WTC11 (cell line): Measurements from ENCODE around the gene OTUD7B. TPM values are rescaled to one million over a fixed set of nuclear protein-coding genes. Genes with fewer than 3 reads are reported as not detected.

Experiments
- ATAC-seq: fragments of 200-7000 bp; cut with Tn5 transposase; 2 replicates; pipeline ENCODE4 v1.10.0; 2021; ENCODE audit warnings: mild to moderate bottlenecking, moderate library complexity
- CTCF ChIA-PET: fragments of 300-600 bp; sonication (Branson Sonifier 250); formaldehyde crosslinking; loops from one replicate; lab custom pipeline; 2021; ENCODE audit warnings: antibody characterized with exemption; lab: Charles Lee
- POLR2A ChIA-PET: fragments of 350-600 bp; sonication (Branson Sonifier 250); formaldehyde crosslinking; loops from one replicate; lab custom pipeline; 2021; ENCODE audit warnings: antibody characterized with exemption; lab: Charles Lee
- DNase-seq: peaks from one replicate; pipeline ENCODE4 v3.0.0; 2021; ENCODE audit warnings: low spot score
- H3K27ac Mint-ChIP-seq: 2 replicates; pipeline ENCODE4 v1.8.0; 2021; ENCODE audit warnings: mixed read lengths
- H3K27me3 Mint-ChIP-seq: 2 replicates; pipeline ENCODE4 v1.8.0; 2021; ENCODE audit warnings: low read depth, mild to moderate bottlenecking, moderate library complexity, mixed read lengths
- H3K36me3 Mint-ChIP-seq: 2 replicates; pipeline ENCODE4 v1.8.0; 2021; ENCODE audit warnings: mixed read lengths
- H3K4me1 Mint-ChIP-seq: 2 replicates; pipeline ENCODE4 v1.8.0; 2022; ENCODE audit warnings: mixed read lengths
- H3K4me3 Mint-ChIP-seq: 2 replicates; pipeline ENCODE4 v1.8.0; 2021; ENCODE audit warnings: mild to moderate bottlenecking, moderate library complexity, mixed read lengths
- H3K9me3 Mint-ChIP-seq: 2 replicates; pipeline ENCODE4 v1.8.0; 2021; ENCODE audit warnings: mixed read lengths
- CBFB ChIP-seq: sonication (generic); formaldehyde crosslinking; IDR thresholded peaks from 2 replicates; pipeline ENCODE4 v1.8.1; 2022; ENCODE audit warnings: mild to moderate bottlenecking, low read depth, missing genetic modification reagents
- GABPB1 ChIP-seq: sonication (generic); formaldehyde crosslinking; IDR thresholded peaks from 2 replicates; pipeline ENCODE4 v1.8.1; 2023; ENCODE audit warnings: mild to moderate bottlenecking, missing genetic modification reagents
- GRHL2 ChIP-seq: fragments of 250-450 bp; sonication (Bioruptor Pico); IDR thresholded peaks from 2 replicates; pipeline ENCODE4 v1.8.0; 2022; ENCODE audit warnings: mild to moderate bottlenecking, moderate library complexity; ENCODE audit not compliant: insufficient replicate concordance, severe bottlenecking
- IRF2 ChIP-seq: sonication (generic); formaldehyde crosslinking; IDR thresholded peaks from 2 replicates; pipeline ENCODE4 v1.8.0; 2022; ENCODE audit warnings: low read depth, missing genetic modification reagents, borderline replicate concordance
- NFATC4 ChIP-seq: fragments of 250-450 bp; sonication (Bioruptor Pico); IDR thresholded peaks from 2 replicates; pipeline ENCODE4 v1.9.0; 2021; ENCODE audit warnings: mild to moderate bottlenecking
- NR1H2 ChIP-seq: sonication (generic); formaldehyde crosslinking; IDR thresholded peaks from 2 replicates; pipeline ENCODE4 v1.9.0; 2021; ENCODE audit warnings: mild to moderate bottlenecking, moderate library complexity, missing genetic modification reagents
- OVOL2 ChIP-seq: fragments of 250-450 bp; sonication (Bioruptor Pico); IDR thresholded peaks from 2 replicates; pipeline ENCODE4 v1.9.0; 2021; ENCODE audit warnings: mild to moderate bottlenecking, borderline replicate concordance
- SMAD3 ChIP-seq: sonication (generic); formaldehyde crosslinking; IDR thresholded peaks from 2 replicates; pipeline ENCODE4 v1.8.0; 2022; ENCODE audit warnings: missing genetic modification reagents, mild to moderate bottlenecking, borderline replicate concordance
- SOX15 ChIP-seq: fragments of 250-450 bp; sonication (Bioruptor Pico); IDR thresholded peaks from 2 replicates; pipeline ENCODE4 v1.9.0; 2021; ENCODE audit warnings: mild to moderate bottlenecking
- SP1 ChIP-seq: sonication (generic); formaldehyde crosslinking; conservative IDR thresholded peaks from 2 replicates; pipeline ENCODE4 v1.8.1; 2022; ENCODE audit warnings: missing genetic modification reagents
- TEAD1 ChIP-seq: sonication (generic); formaldehyde crosslinking; IDR thresholded peaks from 2 replicates; pipeline ENCODE4 v1.8.0; 2022; ENCODE audit warnings: mild to moderate bottlenecking, missing genetic modification reagents
- TP53 ChIP-seq: sonication (generic); formaldehyde crosslinking; IDR thresholded peaks from 2 replicates; pipeline ENCODE4 v1.8.1; 2023; ENCODE audit warnings: mild to moderate bottlenecking, missing genetic modification reagents
- ZBTB21 ChIP-seq: sonication (generic); formaldehyde crosslinking; IDR thresholded peaks from 2 replicates; pipeline ENCODE4 v1.8.1; 2023; ENCODE audit warnings: mild to moderate bottlenecking, missing genetic modification reagents, borderline replicate concordance
- ZNF396 ChIP-seq: fragments of 250-450 bp; sonication (Bioruptor Pico); IDR thresholded peaks from 2 replicates; pipeline ENCODE4 v1.8.0; 2021; ENCODE audit warnings: mild to moderate bottlenecking, moderate library complexity, borderline replicate concordance
- ZNF423 ChIP-seq: fragments of 250-450 bp; sonication (Bioruptor Pico); IDR thresholded peaks from 2 replicates; pipeline ENCODE4 v2.1.2; 2022; ENCODE audit warnings: mild to moderate bottlenecking, moderate library complexity
- total RNA-seq: library from RNA; stranded (reverse); gene quantifications from 3 replicates; pipeline ENCODE4 v1.2.3, GENCODE V29; 2021
- TF ChIP-seq, protein P1 (sequence below): sonication (generic); formaldehyde crosslinking; IDR thresholded peaks from 2 replicates; pipeline ENCODE4 v1.8.1; 2023; ENCODE audit warnings: mild to moderate bottlenecking, missing genetic modification reagents
- TF ChIP-seq, protein P2 (sequence below): sonication (generic); formaldehyde crosslinking; IDR thresholded peaks from 2 replicates; pipeline ENCODE4 v1.8.0; 2023; ENCODE audit warnings: missing genetic modification reagents
- TF ChIP-seq, protein P3 (sequence below): fragments of 250-450 bp; sonication (Bioruptor Pico); IDR thresholded peaks from 2 replicates; pipeline ENCODE4 v1.9.0; 2021; ENCODE audit warnings: mild to moderate bottlenecking
- TF ChIP-seq, protein P4 (sequence below): sonication (generic); formaldehyde crosslinking; IDR thresholded peaks from 2 replicates; pipeline ENCODE4 v1.8.0; 2022; ENCODE audit warnings: missing genetic modification reagents
- TF ChIP-seq, protein P5 (sequence below): sonication (generic); formaldehyde crosslinking; IDR thresholded peaks from 2 replicates; pipeline ENCODE4 v1.8.1; 2023; ENCODE audit warnings: mild to moderate bottlenecking, missing genetic modification reagents, moderate library complexity
- TF ChIP-seq, protein P6 (sequence below): sonication (generic); formaldehyde crosslinking; IDR thresholded peaks from 2 replicates; pipeline ENCODE4 v1.8.1; 2023; ENCODE audit warnings: mild to moderate bottlenecking, missing genetic modification reagents, moderate library complexity

OTUD7B gene
- total RNA-seq, 1 experiment from 2014 or later: 21.0 TPM

DNA sequence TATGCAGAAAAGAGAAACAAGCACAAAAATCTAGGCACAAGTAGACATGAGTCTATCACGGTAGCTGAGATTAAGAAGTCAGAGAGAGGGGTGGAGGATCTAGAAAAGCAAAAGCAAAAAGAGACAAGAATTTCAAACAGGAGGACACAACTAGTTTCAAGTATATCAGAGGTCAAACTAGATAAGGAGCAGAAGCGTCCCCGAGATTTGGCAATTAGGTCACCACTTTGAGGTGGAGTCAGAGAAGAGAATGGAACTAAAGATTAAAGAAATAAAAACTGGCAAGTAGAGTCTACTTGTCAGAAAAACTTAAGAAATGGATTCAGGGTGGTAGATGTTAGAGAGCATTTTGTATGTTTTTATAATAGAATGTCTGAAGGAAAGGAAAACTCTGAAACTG is 85.2 kb downstream of the OTUD7B start (continued):
- TF ChIP-seq, protein P1, sequence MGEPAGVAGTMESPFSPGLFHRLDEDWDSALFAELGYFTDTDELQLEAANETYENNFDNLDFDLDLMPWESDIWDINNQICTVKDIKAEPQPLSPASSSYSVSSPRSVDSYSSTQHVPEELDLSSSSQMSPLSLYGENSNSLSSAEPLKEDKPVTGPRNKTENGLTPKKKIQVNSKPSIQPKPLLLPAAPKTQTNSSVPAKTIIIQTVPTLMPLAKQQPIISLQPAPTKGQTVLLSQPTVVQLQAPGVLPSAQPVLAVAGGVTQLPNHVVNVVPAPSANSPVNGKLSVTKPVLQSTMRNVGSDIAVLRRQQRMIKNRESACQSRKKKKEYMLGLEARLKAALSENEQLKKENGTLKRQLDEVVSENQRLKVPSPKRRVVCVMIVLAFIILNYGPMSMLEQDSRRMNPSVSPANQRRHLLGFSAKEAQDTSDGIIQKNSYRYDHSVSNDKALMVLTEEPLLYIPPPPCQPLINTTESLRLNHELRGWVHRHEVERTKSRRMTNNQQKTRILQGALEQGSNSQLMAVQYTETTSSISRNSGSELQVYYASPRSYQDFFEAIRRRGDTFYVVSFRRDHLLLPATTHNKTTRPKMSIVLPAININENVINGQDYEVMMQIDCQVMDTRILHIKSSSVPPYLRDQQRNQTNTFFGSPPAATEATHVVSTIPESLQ (CRISPR knock-in tag): no peak
- TF ChIP-seq, all 79 proteins: peak for 0

DNA sequence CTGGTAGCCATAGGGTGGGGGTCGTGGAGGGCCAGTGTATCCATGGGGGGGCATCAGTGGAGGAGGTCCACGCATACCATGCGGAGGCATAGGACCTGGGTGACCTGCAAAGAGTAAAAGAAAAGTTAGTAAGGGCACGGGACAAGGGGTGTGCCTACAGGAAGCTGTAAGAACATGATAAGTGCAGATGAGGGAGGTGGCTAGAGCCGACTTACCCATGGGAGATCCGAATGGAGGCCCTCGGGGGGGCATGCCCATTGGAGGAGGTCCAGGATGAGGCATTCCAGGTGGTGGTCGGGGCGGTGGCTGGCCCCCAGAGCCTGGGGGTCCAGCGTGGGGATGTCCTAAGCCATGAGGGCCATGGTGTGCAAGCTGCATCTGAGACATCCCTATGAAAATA is 86.9 kb downstream of the OTUD7B start:
- H3K27ac Mint-ChIP-seq: no peak overlapping the region
- CTCF ChIA-PET: no interaction called here
- no peaks in the 10 kb centered on the region for H3K27me3 Mint-ChIP-seq
- no peaks in the 10 kb centered on the region for H3K9me3 Mint-ChIP-seq
- no peak for ATAC-seq
- POLR2A ChIA-PET: no interaction called here
- H3K4me3 Mint-ChIP-seq: no peak overlapping the region
- no peak for TF ChIP-seq SOX15 (CRISPR knock-in tag)
- TF ChIP-seq, protein P2, sequence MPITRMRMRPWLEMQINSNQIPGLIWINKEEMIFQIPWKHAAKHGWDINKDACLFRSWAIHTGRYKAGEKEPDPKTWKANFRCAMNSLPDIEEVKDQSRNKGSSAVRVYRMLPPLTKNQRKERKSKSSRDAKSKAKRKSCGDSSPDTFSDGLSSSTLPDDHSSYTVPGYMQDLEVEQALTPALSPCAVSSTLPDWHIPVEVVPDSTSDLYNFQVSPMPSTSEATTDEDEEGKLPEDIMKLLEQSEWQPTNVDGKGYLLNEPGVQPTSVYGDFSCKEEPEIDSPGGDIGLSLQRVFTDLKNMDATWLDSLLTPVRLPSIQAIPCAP (CRISPR knock-in tag): no peak
- TF ChIP-seq TP53 (CRISPR knock-in tag): no peak
- no peak for TF ChIP-seq NR1H2 (CRISPR knock-in tag)
- TF ChIP-seq, protein P3, sequence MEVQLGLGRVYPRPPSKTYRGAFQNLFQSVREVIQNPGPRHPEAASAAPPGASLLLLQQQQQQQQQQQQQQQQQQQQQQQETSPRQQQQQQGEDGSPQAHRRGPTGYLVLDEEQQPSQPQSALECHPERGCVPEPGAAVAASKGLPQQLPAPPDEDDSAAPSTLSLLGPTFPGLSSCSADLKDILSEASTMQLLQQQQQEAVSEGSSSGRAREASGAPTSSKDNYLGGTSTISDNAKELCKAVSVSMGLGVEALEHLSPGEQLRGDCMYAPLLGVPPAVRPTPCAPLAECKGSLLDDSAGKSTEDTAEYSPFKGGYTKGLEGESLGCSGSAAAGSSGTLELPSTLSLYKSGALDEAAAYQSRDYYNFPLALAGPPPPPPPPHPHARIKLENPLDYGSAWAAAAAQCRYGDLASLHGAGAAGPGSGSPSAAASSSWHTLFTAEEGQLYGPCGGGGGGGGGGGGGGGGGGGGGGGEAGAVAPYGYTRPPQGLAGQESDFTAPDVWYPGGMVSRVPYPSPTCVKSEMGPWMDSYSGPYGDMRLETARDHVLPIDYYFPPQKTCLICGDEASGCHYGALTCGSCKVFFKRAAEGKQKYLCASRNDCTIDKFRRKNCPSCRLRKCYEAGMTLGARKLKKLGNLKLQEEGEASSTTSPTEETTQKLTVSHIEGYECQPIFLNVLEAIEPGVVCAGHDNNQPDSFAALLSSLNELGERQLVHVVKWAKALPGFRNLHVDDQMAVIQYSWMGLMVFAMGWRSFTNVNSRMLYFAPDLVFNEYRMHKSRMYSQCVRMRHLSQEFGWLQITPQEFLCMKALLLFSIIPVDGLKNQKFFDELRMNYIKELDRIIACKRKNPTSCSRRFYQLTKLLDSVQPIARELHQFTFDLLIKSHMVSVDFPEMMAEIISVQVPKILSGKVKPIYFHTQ: no peak
- TF ChIP-seq CBFB (CRISPR knock-in tag): no peak
- no peak for TF ChIP-seq SMAD3
- TF ChIP-seq ZNF396: no peak
- no peak for TF ChIP-seq OVOL2
- no peak for TF ChIP-seq NFATC4 (CRISPR knock-in tag)
- no peak for TF ChIP-seq ZNF423 (CRISPR knock-in tag)
- no peak for TF ChIP-seq TEAD1 (CRISPR knock-in tag)
- no peak for TF ChIP-seq IRF2 (CRISPR knock-in tag)
- TF ChIP-seq, protein P4, sequence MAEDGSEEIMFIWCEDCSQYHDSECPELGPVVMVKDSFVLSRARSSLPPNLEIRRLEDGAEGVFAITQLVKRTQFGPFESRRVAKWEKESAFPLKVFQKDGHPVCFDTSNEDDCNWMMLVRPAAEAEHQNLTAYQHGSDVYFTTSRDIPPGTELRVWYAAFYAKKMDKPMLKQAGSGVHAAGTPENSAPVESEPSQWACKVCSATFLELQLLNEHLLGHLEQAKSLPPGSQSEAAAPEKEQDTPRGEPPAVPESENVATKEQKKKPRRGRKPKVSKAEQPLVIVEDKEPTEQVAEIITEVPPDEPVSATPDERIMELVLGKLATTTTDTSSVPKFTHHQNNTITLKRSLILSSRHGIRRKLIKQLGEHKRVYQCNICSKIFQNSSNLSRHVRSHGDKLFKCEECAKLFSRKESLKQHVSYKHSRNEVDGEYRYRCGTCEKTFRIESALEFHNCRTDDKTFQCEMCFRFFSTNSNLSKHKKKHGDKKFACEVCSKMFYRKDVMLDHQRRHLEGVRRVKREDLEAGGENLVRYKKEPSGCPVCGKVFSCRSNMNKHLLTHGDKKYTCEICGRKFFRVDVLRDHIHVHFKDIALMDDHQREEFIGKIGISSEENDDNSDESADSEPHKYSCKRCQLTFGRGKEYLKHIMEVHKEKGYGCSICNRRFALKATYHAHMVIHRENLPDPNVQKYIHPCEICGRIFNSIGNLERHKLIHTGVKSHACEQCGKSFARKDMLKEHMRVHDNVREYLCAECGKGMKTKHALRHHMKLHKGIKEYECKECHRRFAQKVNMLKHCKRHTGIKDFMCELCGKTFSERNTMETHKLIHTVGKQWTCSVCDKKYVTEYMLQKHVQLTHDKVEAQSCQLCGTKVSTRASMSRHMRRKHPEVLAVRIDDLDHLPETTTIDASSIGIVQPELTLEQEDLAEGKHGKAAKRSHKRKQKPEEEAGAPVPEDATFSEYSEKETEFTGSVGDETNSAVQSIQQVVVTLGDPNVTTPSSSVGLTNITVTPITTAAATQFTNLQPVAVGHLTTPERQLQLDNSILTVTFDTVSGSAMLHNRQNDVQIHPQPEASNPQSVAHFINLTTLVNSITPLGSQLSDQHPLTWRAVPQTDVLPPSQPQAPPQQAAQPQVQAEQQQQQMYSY (CRISPR knock-in tag): no peak
- TF ChIP-seq, all 79 proteins: peak for 0
- Mint-ChIP-seq H3K4me1 (peaks cover 24% of the 10 kb centered on the region), H3K36me3 (peaks cover 45% of the 10 kb centered on the region)
- no peak for DNase-seq

DNA sequence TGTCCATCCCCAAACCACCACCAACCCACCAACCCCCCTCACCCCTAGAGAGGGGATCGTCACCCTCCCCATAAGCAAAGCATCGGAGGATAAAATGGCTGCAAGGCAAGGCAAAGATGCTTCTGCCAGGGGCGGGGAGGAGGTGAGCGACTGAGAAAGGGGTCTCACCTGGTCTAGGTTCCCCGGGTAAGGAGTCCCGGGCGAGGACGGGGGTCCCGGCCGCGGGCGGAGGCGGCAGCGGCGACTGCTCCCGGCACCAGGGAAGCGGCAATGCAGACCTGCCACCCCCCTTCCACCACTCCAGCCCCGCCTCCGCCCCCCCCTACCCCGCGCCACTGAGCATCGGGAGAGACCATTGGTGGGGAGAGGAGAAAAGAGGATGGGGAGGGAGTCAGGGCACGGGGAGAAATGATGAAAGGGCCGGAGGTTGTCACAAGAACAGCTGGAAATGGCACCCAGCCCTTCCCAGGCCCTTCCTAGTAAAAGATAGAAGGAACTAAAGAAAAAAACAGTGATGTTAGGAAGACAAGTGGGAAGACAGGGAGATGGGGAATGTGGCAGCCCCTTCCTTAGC is 92.9 kb downstream of the OTUD7B start, which contains the start of gene SV2A:
TSS of gene SV2A (minus strand) at position 274 of the 574 bp plus-strand sequence. CDS start 4,004 bp downstream, outside the sequence.
- TF ChIP-seq, protein P5, sequence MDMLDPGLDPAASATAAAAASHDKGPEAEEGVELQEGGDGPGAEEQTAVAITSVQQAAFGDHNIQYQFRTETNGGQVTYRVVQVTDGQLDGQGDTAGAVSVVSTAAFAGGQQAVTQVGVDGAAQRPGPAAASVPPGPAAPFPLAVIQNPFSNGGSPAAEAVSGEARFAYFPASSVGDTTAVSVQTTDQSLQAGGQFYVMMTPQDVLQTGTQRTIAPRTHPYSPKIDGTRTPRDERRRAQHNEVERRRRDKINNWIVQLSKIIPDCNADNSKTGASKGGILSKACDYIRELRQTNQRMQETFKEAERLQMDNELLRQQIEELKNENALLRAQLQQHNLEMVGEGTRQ (CRISPR knock-in tag): 0 out of 2 replicates have a peak, but pooled peaks have one; percentile 10
- TF ChIP-seq, protein P6, sequence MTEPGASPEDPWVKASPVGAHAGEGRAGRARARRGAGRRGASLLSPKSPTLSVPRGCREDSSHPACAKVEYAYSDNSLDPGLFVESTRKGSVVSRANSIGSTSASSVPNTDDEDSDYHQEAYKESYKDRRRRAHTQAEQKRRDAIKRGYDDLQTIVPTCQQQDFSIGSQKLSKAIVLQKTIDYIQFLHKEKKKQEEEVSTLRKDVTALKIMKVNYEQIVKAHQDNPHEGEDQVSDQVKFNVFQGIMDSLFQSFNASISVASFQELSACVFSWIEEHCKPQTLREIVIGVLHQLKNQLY: no peak
- peak; percentile 57 for TF ChIP-seq SP1 (CRISPR knock-in tag)
- no peak for TF ChIP-seq GRHL2 (CRISPR knock-in tag)
- TF ChIP-seq CBFB (CRISPR knock-in tag): no peak
- TF ChIP-seq GABPB1 (CRISPR knock-in tag): peak; percentile 46
- no peak for TF ChIP-seq ZBTB21 (CRISPR knock-in tag)
- Mint-ChIP-seq H3K27me3 (no peaks in the 10 kb centered on the region), H3K4me3 (peak within 1 kb of the TSS; percentile 91), H3K36me3 (peaks cover 8% of the 10 kb centered on the region), H3K27ac (no peak within 1 kb of the TSS), H3K9me3 (no peaks in the 10 kb centered on the region), H3K4me1 (peaks cover 23% of the 10 kb centered on the region)
- POLR2A ChIA-PET: interaction anchor here (1.9 kb wide), 1 partner anchor 30 kb away, joined by 4 read pairs; a partner anchor contains a TSS
- CTCF ChIA-PET: no interaction called here
- DNase-seq (peak; percentile 72), ATAC-seq (peak; percentile 86)
